Natural killer cell (primary cell): Measurements from ENCODE around the gene PDE8A. TPM values are rescaled to one million over a fixed set of nuclear protein-coding genes. Genes with fewer than 3 reads are reported as not detected.
A peak's percentile ranks its signal among the peaks of the same experiment; 100 is the strongest.
"Not testable (repeated sequence)": the region's sequence is repeated elsewhere in the genome, so short reads cannot be mapped to it uniquely, and the experiment has no call there.

Experiments used
- ATAC-seq, 3 donors: fragments of 150-1000 bp in 2 of 3; fragments of 200-7000 bp in 1 of 3; cut with Tn5 transposase; 1 replicate in 1 of 3; 2 replicates in 2 of 3; pipeline ENCODE4 v1.10.0; 2021; ENCODE audit warnings: mild to moderate bottlenecking in 2 of 3, moderate library complexity in 2 of 3
- DNase-seq, 2 donors: peaks; one replicate each; pipeline versions ENCODE4 v3.0.0 to v3.0.0-alpha.2; 2013 to 2021; ENCODE audit warnings: mixed read lengths in 1 of 2
- H3K27ac ChIP-seq: one replicate; pipeline ENCODE4 v1.5.1; 2013; ENCODE audit warnings: mild to moderate bottlenecking, low read length
- H3K27me3 ChIP-seq: one replicate; pipeline ENCODE4 v1.6.1; 2013; ENCODE audit warnings: low read length; ENCODE audit not compliant: control insufficient read depth, insufficient read depth
- H3K36me3 ChIP-seq: one replicate; pipeline ENCODE4 v1.6.1; 2013; ENCODE audit warnings: low read length; ENCODE audit not compliant: control insufficient read depth, insufficient read depth
- H3K4me1 ChIP-seq: one replicate; pipeline ENCODE4 v1.6.1; 2013; ENCODE audit warnings: low read length; ENCODE audit not compliant: control insufficient read depth, insufficient read depth
- H3K4me3 ChIP-seq: one replicate; pipeline ENCODE4 v1.5.1; 2013; ENCODE audit warnings: low read length
- H3K9me3 ChIP-seq: one replicate; pipeline ENCODE4 v1.6.1; 2013; ENCODE audit warnings: low read length; ENCODE audit not compliant: control insufficient read depth, insufficient read depth
- H3K27ac Mint-ChIP-seq, 2 donors: one replicate each; pipeline ENCODE4 v1.8.0; 2022; ENCODE audit warnings: mild to moderate bottlenecking in 2 of 2, mixed read lengths in 2 of 2, moderate library complexity in 1 of 2
- H3K27me3 Mint-ChIP-seq, 2 donors: one replicate each; pipeline ENCODE4 v1.8.0; 2022; ENCODE audit warnings: low read depth in 2 of 2, mixed read lengths in 2 of 2
- H3K36me3 Mint-ChIP-seq: one replicate; pipeline ENCODE4 v1.8.0; 2022; ENCODE audit warnings: mixed read lengths
- H3K4me1 Mint-ChIP-seq, 2 donors: one replicate each; pipeline ENCODE4 v1.8.0; 2022; ENCODE audit warnings: mixed read lengths in 2 of 2
- H3K4me3 Mint-ChIP-seq: one replicate; pipeline ENCODE4 v1.8.0; 2022; ENCODE audit warnings: mild to moderate bottlenecking, moderate library complexity, mixed read lengths
- H3K9me3 Mint-ChIP-seq, 2 donors: one replicate each; pipeline ENCODE4 v1.8.0; 2022; ENCODE audit warnings: mixed read lengths in 2 of 2
- CTCF ChIP-seq: fragments of 200-600 bp; IDR thresholded peaks from one replicate; pipeline ENCODE4 v1.8.0; 2022; ENCODE audit warnings: antibody characterized with exemption
- WGBS: methylation state at CpG from one replicate; pipeline ENCODE4 v1.1.7; 2013; ENCODE audit warnings: missing lambda C conversion rate; ENCODE audit not compliant: insufficient coverage; 5-methylcytosine and 5-hydroxymethylcytosine counted together
- intact Hi-C: fragments of 100-400 bp; cut with micrococcal nuclease; formaldehyde crosslinking; loops from one replicate; pipeline ENCODE4 v1.14.2; 2022
- total RNA-seq, 4 donors: library from RNA; stranded (reverse); fragments of 120-200 nt in 1 of 4; gene quantifications; one replicate each; pipeline versions ENCODE4 v1.2.3 to v1.2.4, GENCODE V29; 2013 to 2022

PDE8A gene
- total RNA-seq, 3 donors from 2014 or later (not counting 1 experiment from before 2014, with no cell fraction given), result 21.0 to 24.2 (median 23.8) TPM

GRCh38 chr15:85011160-85011571 is 29.5 kb downstream of the PDE8A start:
- no peaks in the 10 kb centered on the region for H3K36me3 Mint-ChIP-seq
- no peak for TF ChIP-seq CTCF
- H3K4me1 ChIP-seq, result peaks cover 13% of the 10 kb centered on the region

GRCh38 chr15:85011724-85012123 is 30.1 kb downstream of the PDE8A start:
- H3K36me3 ChIP-seq, H3K4me3 Mint-ChIP-seq, ATAC-seq, H3K4me3 ChIP-seq, H3K27me3 ChIP-seq, intact Hi-C loops, H3K27ac Mint-ChIP-seq, H3K9me3 ChIP-seq, H3K27me3 Mint-ChIP-seq, H3K36me3 Mint-ChIP-seq, H3K27ac ChIP-seq, H3K9me3 Mint-ChIP-seq, DNase-seq: not testable (repeated sequence)
- peaks cover 46 to 48% of the 10 kb centered on the region in 2 donors for H3K4me1 Mint-ChIP-seq
- H3K4me1 ChIP-seq, result peaks cover 13% of the 10 kb centered on the region
- WGBS, result no CpG with 5 or more reads among the region's 2 CpGs

More at GRCh38 chr15:85011160-85011571, 29.5 kb downstream of the PDE8A start:
- no CpG with 5 or more reads among the region's 3 CpGs for WGBS
- H3K9me3 Mint-ChIP-seq, result no peaks in the 10 kb centered on the region
- no peaks in the 10 kb centered on the region for H3K27me3 Mint-ChIP-seq
- H3K4me3 ChIP-seq, result no peak overlapping the region
- no peaks in the 10 kb centered on the region for H3K9me3 ChIP-seq
- ATAC-seq, result no peak
- no peak overlapping the region for H3K27ac ChIP-seq
- peaks cover 43% of the 10 kb centered on the region in 2 donors for H3K4me1 Mint-ChIP-seq
- no peak overlapping the region for H3K4me3 Mint-ChIP-seq
- no peaks in the 10 kb centered on the region for H3K36me3 ChIP-seq
- H3K27ac Mint-ChIP-seq, result peak overlapping the region in 1 of 2 donors; percentile 7
- intact Hi-C loops, result no loop called here
- no peak for DNase-seq
- H3K27me3 ChIP-seq, result no peaks in the 10 kb centered on the region

- Histone ChIP-seq H3K4me1 (peaks cover 3% of the 10 kb centered on the region), H3K36me3 (no peaks in the 10 kb centered on the region), H3K4me3 (no peak overlapping the region), H3K27me3 (no peaks in the 10 kb centered on the region), H3K27ac (no peak overlapping the region), H3K9me3 (no peaks in the 10 kb centered on the region)
- no peak for ATAC-seq
- Mint-ChIP-seq H3K4me3 (no peak overlapping the region), H3K4me1 (peaks cover 30 to 39% of the 10 kb centered on the region in 2 donors), H3K27me3 (no peaks in the 10 kb centered on the region), H3K27ac (no peak overlapping the region), H3K9me3 (no peaks in the 10 kb centered on the region), H3K36me3 (no peaks in the 10 kb centered on the region)
- WGBS, result 97% methylated on average over 4 of the region's 4 CpGs
- TF ChIP-seq CTCF, result no peak
- intact Hi-C loops, result no loop called here
- no peak for DNase-seq
These were observed 32.1 kb downstream of the PDE8A start for GRCh38 chr15:85013785-85014184.

- Histone ChIP-seq H3K36me3 (no peaks in the 10 kb centered on the region), H3K9me3 (no peaks in the 10 kb centered on the region), H3K4me1 (peaks cover 2% of the 10 kb centered on the region), H3K4me3 (no peak overlapping the region), H3K27me3 (no peaks in the 10 kb centered on the region), H3K27ac (no peak overlapping the region)
- intact Hi-C loops, result no loop called here
- TF ChIP-seq CTCF, result no peak
- H3K27me3 Mint-ChIP-seq, result no peaks in the 10 kb centered on the region
- 70% methylated on average over 5 of the region's 6 CpGs for WGBS
- DNase-seq (no peak), ATAC-seq (no peak)
- no peaks in the 10 kb centered on the region for H3K36me3 Mint-ChIP-seq
- H3K4me1 Mint-ChIP-seq, result peaks cover 27 to 41% of the 10 kb centered on the region in 2 donors
- H3K9me3 Mint-ChIP-seq, result no peaks in the 10 kb centered on the region
- H3K27ac Mint-ChIP-seq, result no peak overlapping the region
- no peak overlapping the region for H3K4me3 Mint-ChIP-seq
These were observed 33.3 kb downstream of the PDE8A start for GRCh38 chr15:85014932-85015331.
